Measurements from ENCODE around the gene PLXNA4.

PLXNA4 gene

DNA sequence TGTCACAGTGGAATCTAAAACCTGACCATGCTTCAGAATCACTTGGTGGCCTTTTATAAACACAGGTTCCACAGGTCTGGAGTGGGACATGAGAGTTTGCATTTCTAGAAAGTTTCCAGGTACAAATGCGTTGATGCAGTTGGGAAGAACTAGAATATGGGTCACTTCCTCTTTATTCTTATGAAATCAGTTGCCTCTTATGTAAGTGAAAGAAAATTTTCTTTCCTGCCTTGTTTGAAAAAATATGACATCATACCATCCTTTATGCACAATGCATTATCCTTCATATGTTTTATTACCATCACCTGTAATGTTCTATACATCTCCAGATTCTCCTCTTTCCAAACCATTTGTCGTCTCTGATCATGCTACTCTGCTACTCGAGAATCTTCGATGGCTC lies 44.0 kb downstream of the PLXNA4 start:
- Histone ChIP-seq H3K27ac (ENCODE audit: low read length, poor library complexity, severe bottlenecking) (no peak overlapping the region), H4K8ac (ENCODE audit: low read length) (no peak overlapping the region), H3K36me3 (ENCODE audit: control insufficient read depth in 1 of 2, insufficient read depth in 2 of 2, low read depth in 1 of 2, low read length in 2 of 2) (peaks cover 0 to 2% of the 10 kb centered on the region in 2 experiments), H2BK5ac (ENCODE audit: low read depth, low read length, poor library complexity, severe bottlenecking) (no peak overlapping the region), H3K9ac (ENCODE audit: low read length) (no peak overlapping the region), H2BK120ac (ENCODE audit: low read depth, low read length) (no peak overlapping the region), H3K4me1 (ENCODE audit: control insufficient read depth, insufficient read depth, low read depth, low read length) (no peaks in the 10 kb centered on the region), H3K18ac (ENCODE audit: low read depth in 1 of 2, low read length in 2 of 2) (no peak overlapping the region), H3K4me2 (ENCODE audit: low read length, poor library complexity, severe bottlenecking) (no peak overlapping the region), H4K91ac (ENCODE audit: low read length) (no peak overlapping the region), H3K4me3 (ENCODE audit: insufficient read depth in 1 of 2, low read depth in 1 of 2, low read length in 2 of 2) (no peak overlapping the region), H2BK15ac (ENCODE audit: low read depth, poor library complexity, severe bottlenecking) (no peak overlapping the region), H3K14ac (ENCODE audit: low read length in 2 of 2) (no peak overlapping the region), H3K23ac (ENCODE audit: low read length in 2 of 2) (no peak overlapping the region), H2BK12ac (ENCODE audit: low read length in 2 of 2) (no peak overlapping the region), H3K27me3 (ENCODE audit: control insufficient read depth in 1 of 2, insufficient read depth in 1 of 2, low read length in 2 of 2) (no peaks in the 10 kb centered on the region), H3K9me3 (ENCODE audit: control insufficient read depth, low read length) (no peaks in the 10 kb centered on the region), H3K79me1 (replicated peaks; ENCODE audit: low read length, poor library complexity, severe bottlenecking) (no peaks in the 10 kb centered on the region), H2AK5ac (ENCODE audit: low read length, severe bottlenecking) (no peak overlapping the region), H2AFZ (ENCODE audit: low read depth, low read length) (no peak overlapping the region), H3K4ac (ENCODE audit: low read depth in 1 of 2, low read length in 2 of 2) (no peak overlapping the region)
- 88% methylated on average over 3 of the region's 4 CpGs for WGBS
- no peak for DNase-seq

DNA sequence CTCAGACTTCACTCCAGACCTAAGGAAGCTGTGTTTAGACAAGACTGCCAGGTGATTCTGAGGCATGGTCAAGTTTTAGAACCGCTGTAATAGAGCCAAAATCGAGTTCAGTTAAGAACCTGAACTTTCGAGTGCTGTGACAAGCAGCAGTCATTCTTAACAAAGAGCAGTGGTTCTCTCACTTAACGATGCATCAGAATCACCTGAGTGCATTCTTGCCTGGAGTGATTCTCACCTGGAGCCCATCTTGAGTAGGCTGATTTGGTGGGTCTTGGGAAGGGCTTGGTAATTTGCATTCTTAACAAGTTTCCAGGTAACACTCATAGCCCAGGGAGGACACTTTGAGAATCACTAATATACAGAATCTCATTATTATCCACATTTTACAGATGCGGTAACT lies 44.7 kb downstream of the PLXNA4 start:
- Histone ChIP-seq H4K91ac (ENCODE audit: low read length) (no peak overlapping the region), H3K4ac (ENCODE audit: low read depth in 1 of 2, low read length in 2 of 2) (no peak overlapping the region), H3K27me3 (ENCODE audit: control insufficient read depth in 1 of 2, insufficient read depth in 1 of 2, low read length in 2 of 2) (no peaks in the 10 kb centered on the region), H4K8ac (ENCODE audit: low read length) (no peak overlapping the region), H3K79me1 (replicated peaks; ENCODE audit: low read length, poor library complexity, severe bottlenecking) (no peaks in the 10 kb centered on the region), H3K4me1 (ENCODE audit: control insufficient read depth, insufficient read depth, low read depth, low read length) (no peaks in the 10 kb centered on the region), H3K27ac (ENCODE audit: low read length, poor library complexity, severe bottlenecking) (no peak overlapping the region), H3K9me3 (ENCODE audit: control insufficient read depth, low read length) (no peaks in the 10 kb centered on the region), H3K4me2 (ENCODE audit: low read length, poor library complexity, severe bottlenecking) (no peak overlapping the region), H2BK120ac (ENCODE audit: low read depth, low read length) (no peak overlapping the region), H2BK5ac (ENCODE audit: low read depth, low read length, poor library complexity, severe bottlenecking) (no peak overlapping the region), H3K4me3 (ENCODE audit: insufficient read depth in 1 of 2, low read depth in 1 of 2, low read length in 2 of 2) (no peak overlapping the region), H3K9ac (ENCODE audit: low read length) (no peak overlapping the region), H3K23ac (ENCODE audit: low read length in 2 of 2) (no peak overlapping the region), H2AK5ac (ENCODE audit: low read length, severe bottlenecking) (no peak overlapping the region), H3K14ac (ENCODE audit: low read length in 2 of 2) (no peak overlapping the region), H2AFZ (ENCODE audit: low read depth, low read length) (no peak overlapping the region), H2BK15ac (ENCODE audit: low read depth, poor library complexity, severe bottlenecking) (no peak overlapping the region), H3K18ac (ENCODE audit: low read depth in 1 of 2, low read length in 2 of 2) (no peak overlapping the region), H3K36me3 (ENCODE audit: control insufficient read depth in 1 of 2, insufficient read depth in 2 of 2, low read depth in 1 of 2, low read length in 2 of 2) (peaks cover 0 to 2% of the 10 kb centered on the region in 2 experiments), H2BK12ac (ENCODE audit: low read length in 2 of 2) (no peak overlapping the region)
- WGBS, result 73% methylated on average over 5 of the region's 5 CpGs
- no peak for DNase-seq

GRCh38 chr7:132528695-132529094 lies 47.6 kb downstream of the PLXNA4 start:
- Histone ChIP-seq H3K27me3 (ENCODE audit: control insufficient read depth in 1 of 2, insufficient read depth in 1 of 2, low read length in 2 of 2) (no peaks in the 10 kb centered on the region), H3K9ac (ENCODE audit: low read length) (no peak overlapping the region), H2AFZ (ENCODE audit: low read depth, low read length) (no peak overlapping the region), H3K4me2 (ENCODE audit: low read length, poor library complexity, severe bottlenecking) (no peak overlapping the region), H4K8ac (ENCODE audit: low read length) (no peak overlapping the region), H3K36me3 (ENCODE audit: control insufficient read depth in 1 of 2, insufficient read depth in 2 of 2, low read depth in 1 of 2, low read length in 2 of 2) (peaks cover 0 to 2% of the 10 kb centered on the region in 2 experiments), H2BK12ac (ENCODE audit: low read length in 2 of 2) (no peak overlapping the region), H3K9me3 (ENCODE audit: control insufficient read depth, low read length) (no peaks in the 10 kb centered on the region), H2AK5ac (ENCODE audit: low read length, severe bottlenecking) (no peak overlapping the region), H3K27ac (ENCODE audit: low read length, poor library complexity, severe bottlenecking) (no peak overlapping the region), H3K79me1 (replicated peaks; ENCODE audit: low read length, poor library complexity, severe bottlenecking) (no peaks in the 10 kb centered on the region), H3K4ac (ENCODE audit: low read depth in 1 of 2, low read length in 2 of 2) (no peak overlapping the region), H2BK5ac (ENCODE audit: low read depth, low read length, poor library complexity, severe bottlenecking) (no peak overlapping the region), H3K23ac (ENCODE audit: low read length in 2 of 2) (no peak overlapping the region), H3K4me1 (ENCODE audit: control insufficient read depth, insufficient read depth, low read depth, low read length) (no peaks in the 10 kb centered on the region), H3K18ac (ENCODE audit: low read depth in 1 of 2, low read length in 2 of 2) (no peak overlapping the region), H3K4me3 (ENCODE audit: insufficient read depth in 1 of 2, low read depth in 1 of 2, low read length in 2 of 2) (no peak overlapping the region), H2BK15ac (ENCODE audit: low read depth, poor library complexity, severe bottlenecking) (no peak overlapping the region), H4K91ac (ENCODE audit: low read length) (no peak overlapping the region), H3K14ac (ENCODE audit: low read length in 2 of 2) (no peak overlapping the region), H2BK120ac (ENCODE audit: low read depth, low read length) (no peak overlapping the region)
- 77% methylated on average over 3 of the region's 3 CpGs for WGBS
- DNase-seq, result no peak

- 79% methylated on average over 17 of the region's 17 CpGs for WGBS
- no peak overlapping the region for H3K18ac ChIP-seq (ENCODE audit: low read depth in 1 of 2, low read length in 2 of 2)
- no peak for DNase-seq
Observed at GRCh38 chr7:132527467-132528410, 48.5 kb downstream of the PLXNA4 start.

More at GRCh38 chr7:132527467-132528410, 48.5 kb downstream of the PLXNA4 start:
- Histone ChIP-seq H3K4ac (ENCODE audit: low read depth in 1 of 2, low read length in 2 of 2) (no peak overlapping the region), H3K9me3 (ENCODE audit: control insufficient read depth, low read length) (no peaks in the 10 kb centered on the region), H3K4me1 (ENCODE audit: control insufficient read depth, insufficient read depth, low read depth, low read length) (no peaks in the 10 kb centered on the region), H3K79me1 (replicated peaks; ENCODE audit: low read length, poor library complexity, severe bottlenecking) (no peaks in the 10 kb centered on the region), H3K23ac (ENCODE audit: low read length in 2 of 2) (no peak overlapping the region), H3K27me3 (ENCODE audit: control insufficient read depth in 1 of 2, insufficient read depth in 1 of 2, low read length in 2 of 2) (no peaks in the 10 kb centered on the region), H2AK5ac (ENCODE audit: low read length, severe bottlenecking) (no peak overlapping the region), H3K14ac (ENCODE audit: low read length in 2 of 2) (no peak overlapping the region), H3K4me3 (ENCODE audit: insufficient read depth in 1 of 2, low read depth in 1 of 2, low read length in 2 of 2) (no peak overlapping the region), H4K8ac (ENCODE audit: low read length) (no peak overlapping the region), H3K4me2 (ENCODE audit: low read length, poor library complexity, severe bottlenecking) (no peak overlapping the region), H4K91ac (ENCODE audit: low read length) (no peak overlapping the region), H3K9ac (ENCODE audit: low read length) (no peak overlapping the region), H2BK120ac (ENCODE audit: low read depth, low read length) (no peak overlapping the region), H2BK15ac (ENCODE audit: low read depth, poor library complexity, severe bottlenecking) (no peak overlapping the region), H3K27ac (ENCODE audit: low read length, poor library complexity, severe bottlenecking) (no peak overlapping the region), H2AFZ (ENCODE audit: low read depth, low read length) (no peak overlapping the region), H2BK12ac (ENCODE audit: low read length in 2 of 2) (no peak overlapping the region), H2BK5ac (ENCODE audit: low read depth, low read length, poor library complexity, severe bottlenecking) (no peak overlapping the region), H3K36me3 (ENCODE audit: control insufficient read depth in 1 of 2, insufficient read depth in 2 of 2, low read depth in 1 of 2, low read length in 2 of 2) (peaks cover 0 to 2% of the 10 kb centered on the region in 2 experiments)
